GM12865 (cell line): ENCODE results near the gene BYSL.
"Not testable (repeated sequence)": the region's sequence is repeated elsewhere in the genome, so short reads cannot be mapped to it uniquely, and the experiment has no call there.

Experiments
- DNase-seq: peaks from one replicate; pipeline ENCODE4 v3.0.0; 2010; ENCODE audit warnings: low read depth
- H3K4me3 ChIP-seq: 2 replicates; pipeline ENCODE4 v1.5.1; 2011; ENCODE audit warnings: mild to moderate bottlenecking, low read depth, low read length, control low read depth
- TF ChIP-seq, protein P1 (sequence below): IDR thresholded peaks from 2 replicates; pipeline ENCODE4 v1.5.1; 2011; ENCODE audit warnings: low read length, control low read depth, low read depth, inconsistent platforms; ENCODE audit not compliant: insufficient read depth; ENCODE audit errors: missing control alignments

The BYSL gene

GRCh38 chr6:41941280-41942066 lies 20.2 kb downstream of the BYSL start, which contains the start of gene CCND3:
TSS of gene CCND3 (minus strand) at chr6:41941808. CDS start at chr6:41941649, 159 bp downstream.
- TF ChIP-seq, protein P1, sequence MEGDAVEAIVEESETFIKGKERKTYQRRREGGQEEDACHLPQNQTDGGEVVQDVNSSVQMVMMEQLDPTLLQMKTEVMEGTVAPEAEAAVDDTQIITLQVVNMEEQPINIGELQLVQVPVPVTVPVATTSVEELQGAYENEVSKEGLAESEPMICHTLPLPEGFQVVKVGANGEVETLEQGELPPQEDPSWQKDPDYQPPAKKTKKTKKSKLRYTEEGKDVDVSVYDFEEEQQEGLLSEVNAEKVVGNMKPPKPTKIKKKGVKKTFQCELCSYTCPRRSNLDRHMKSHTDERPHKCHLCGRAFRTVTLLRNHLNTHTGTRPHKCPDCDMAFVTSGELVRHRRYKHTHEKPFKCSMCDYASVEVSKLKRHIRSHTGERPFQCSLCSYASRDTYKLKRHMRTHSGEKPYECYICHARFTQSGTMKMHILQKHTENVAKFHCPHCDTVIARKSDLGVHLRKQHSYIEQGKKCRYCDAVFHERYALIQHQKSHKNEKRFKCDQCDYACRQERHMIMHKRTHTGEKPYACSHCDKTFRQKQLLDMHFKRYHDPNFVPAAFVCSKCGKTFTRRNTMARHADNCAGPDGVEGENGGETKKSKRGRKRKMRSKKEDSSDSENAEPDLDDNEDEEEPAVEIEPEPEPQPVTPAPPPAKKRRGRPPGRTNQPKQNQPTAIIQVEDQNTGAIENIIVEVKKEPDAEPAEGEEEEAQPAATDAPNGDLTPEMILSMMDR = no peak
- DNase-seq = peak; percentile 94
- peak within 1 kb of the TSS; percentile 98 for H3K4me3 ChIP-seq

- TF ChIP-seq, protein P1 = no peak
- H3K4me3 ChIP-seq = peak overlapping the region; percentile 72
- no peak for DNase-seq
Observed at GRCh38 chr6:41942067-41942851, 21.0 kb downstream of the BYSL start.

DNA sequence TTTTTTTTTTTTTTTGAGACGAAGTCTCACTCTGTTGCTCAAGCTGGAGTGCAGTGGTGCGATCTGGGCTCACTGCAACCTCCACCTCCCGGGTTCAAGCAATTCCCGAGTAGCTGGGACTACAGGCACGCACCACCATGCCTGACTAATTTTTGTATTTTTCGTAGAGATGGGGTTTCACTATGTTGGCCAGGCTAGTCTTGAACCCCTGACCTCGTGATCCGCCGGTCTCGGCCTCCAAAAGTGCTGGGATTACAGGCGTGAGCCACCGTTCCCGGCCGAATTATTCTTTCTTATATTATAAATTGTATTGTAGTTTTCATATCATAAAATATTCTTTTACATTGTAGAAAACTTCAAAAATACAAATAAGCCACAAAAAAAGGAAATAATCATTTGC lies 21.6 kb downstream of the BYSL start:
- H3K4me3 ChIP-seq = not testable (repeated sequence)

GRCh38 chr6:41943456-41943855 lies 22.2 kb downstream of the BYSL start:
- no peak overlapping the region for H3K4me3 ChIP-seq
- DNase-seq = no peak
- TF ChIP-seq, protein P1 = no peak

More for the DNA sequence above, 21.6 kb downstream of the BYSL start:
- DNase-seq = not testable (repeated sequence)

- TF ChIP-seq, protein P1 = no peak
- no peak for DNase-seq
- no peak overlapping the region for H3K4me3 ChIP-seq
Observed at GRCh38 chr6:41947581-41948220, 26.4 kb downstream of the BYSL start.

GRCh38 chr6:41954668-41955067 lies 33.4 kb downstream of the BYSL start:
- DNase-seq = no peak
- H3K4me3 ChIP-seq = no peak overlapping the region
- TF ChIP-seq, protein P1 = no peak

- H3K4me3 ChIP-seq = no peak overlapping the region
- DNase-seq = no peak
- TF ChIP-seq, protein P1 = no peak
Observed at GRCh38 chr6:41955412-41955811, 34.1 kb downstream of the BYSL start.
